ENCODE data around the gene UBL7.

Gene UBL7

DNA sequence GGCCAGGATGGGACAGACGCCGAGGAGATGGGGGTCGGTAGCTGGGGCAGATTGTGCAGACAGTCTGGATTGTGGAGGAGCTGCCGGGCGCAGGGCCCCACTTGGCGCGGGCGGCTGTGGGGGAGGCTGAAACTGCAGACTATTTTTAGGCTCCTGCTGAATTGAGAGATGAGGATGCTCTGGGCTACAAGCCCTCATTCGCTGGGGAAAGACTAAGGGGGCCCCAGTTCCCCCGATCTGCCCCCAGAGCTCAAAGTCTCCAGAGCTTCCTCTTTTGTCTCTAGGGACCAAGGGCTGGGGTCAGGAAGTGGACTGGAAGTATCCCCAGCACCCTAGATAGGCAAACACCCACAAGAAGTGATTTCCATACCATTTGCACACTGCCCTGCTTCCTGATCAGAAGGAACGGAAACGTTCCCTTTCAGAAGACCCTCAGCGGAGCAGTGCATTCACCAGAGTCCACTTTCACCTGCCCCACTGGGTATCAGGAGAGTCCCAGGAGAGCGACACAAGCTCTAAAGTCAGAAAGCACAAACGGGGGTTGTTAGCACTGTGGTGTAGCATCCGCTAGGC, 56.9 kb downstream of the UBL7 start:
- no peak overlapping the region for H3K4me3 ChIP-seq (replicated peaks in 1 of 2; ENCODE audit: low read depth in 2 of 2, low read length in 2 of 2)
- TF ChIP-seq CTCF (IDR thresholded peaks at IDR 0.05; ENCODE audit: low read depth, low read length), result no peak
- peak in 1 of 2 donors; percentile 32 for DNase-seq (ENCODE audit: low read depth in 2 of 2)

GRCh38 chr15:74403588-74403919, 57.4 kb downstream of the UBL7 start:
- no peak overlapping the region for H3K4me3 ChIP-seq (replicated peaks in 1 of 2; ENCODE audit: low read depth in 2 of 2, low read length in 2 of 2)
- no peak for TF ChIP-seq CTCF (IDR thresholded peaks at IDR 0.05; ENCODE audit: low read depth, low read length)
- DNase-seq (ENCODE audit: low read depth in 2 of 2), result no peak

- no peak for TF ChIP-seq CTCF (IDR thresholded peaks at IDR 0.05; ENCODE audit: low read depth, low read length)
- no peak overlapping the region for H3K4me3 ChIP-seq (replicated peaks in 1 of 2; ENCODE audit: low read depth in 2 of 2, low read length in 2 of 2)
- no peak for DNase-seq (ENCODE audit: low read depth in 2 of 2)
These were observed 57.9 kb downstream of the UBL7 start for GRCh38 chr15:74402873-74403587.

DNA sequence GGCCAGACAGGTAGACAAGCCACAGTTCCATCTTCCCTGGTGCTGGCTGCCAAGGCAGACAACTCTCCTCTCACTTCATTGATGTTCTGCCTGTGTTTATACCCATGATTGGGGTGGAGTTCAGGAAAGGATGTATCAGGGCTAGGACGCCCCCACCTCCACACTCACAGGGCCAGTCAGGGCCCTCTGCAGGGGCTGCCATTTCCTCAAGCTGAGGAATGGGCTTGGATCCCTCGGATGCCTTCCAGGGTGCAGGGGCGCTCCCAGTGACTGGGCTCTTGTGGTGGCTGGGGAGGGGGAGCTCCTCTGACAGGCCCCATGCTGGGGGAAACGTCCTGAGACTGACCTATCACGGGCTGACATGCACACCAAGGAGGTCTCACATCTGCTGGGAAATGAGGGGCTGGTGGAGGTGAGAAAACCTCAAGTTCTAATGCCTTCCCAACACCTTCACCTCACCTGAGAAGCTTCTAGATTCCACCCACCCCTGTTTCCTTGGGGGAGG, 58.6 kb downstream of the UBL7 start:
- no peak for TF ChIP-seq CTCF (IDR thresholded peaks at IDR 0.05; ENCODE audit: low read depth, low read length)
- no peak overlapping the region for H3K4me3 ChIP-seq (replicated peaks in 1 of 2; ENCODE audit: low read depth in 2 of 2, low read length in 2 of 2)
- DNase-seq (ENCODE audit: low read depth in 2 of 2), result no peak

- no peak for TF ChIP-seq CTCF (IDR thresholded peaks at IDR 0.05; ENCODE audit: low read depth, low read length)
These were observed 59.8 kb downstream of the UBL7 start for GRCh38 chr15:74400915-74401757.

GRCh38 chr15:74400313-74400860, 60.6 kb downstream of the UBL7 start:
- no peak overlapping the region for H3K4me3 ChIP-seq (replicated peaks in 1 of 2; ENCODE audit: low read depth in 2 of 2, low read length in 2 of 2)
- DNase-seq (ENCODE audit: low read depth in 2 of 2), result peak in 1 of 2 donors; percentile 56
- no peak for TF ChIP-seq CTCF (IDR thresholded peaks at IDR 0.05; ENCODE audit: low read depth, low read length)

More at GRCh38 chr15:74400915-74401757, 59.8 kb downstream of the UBL7 start:
- no peak for DNase-seq (ENCODE audit: low read depth in 2 of 2)
- H3K4me3 ChIP-seq (replicated peaks in 1 of 2; ENCODE audit: low read depth in 2 of 2, low read length in 2 of 2), result no peak overlapping the region
